NCI-H526 treated with DMSO at 0.1 percent for 48 hours (cell line): Measurements from ENCODE around the gene TTBK2.

Experiments used
- DNase-seq: peaks from one replicate; lab custom pipeline; 2025; lab: John Stamatoyannopoulos, UW

TTBK2 gene

DNA sequence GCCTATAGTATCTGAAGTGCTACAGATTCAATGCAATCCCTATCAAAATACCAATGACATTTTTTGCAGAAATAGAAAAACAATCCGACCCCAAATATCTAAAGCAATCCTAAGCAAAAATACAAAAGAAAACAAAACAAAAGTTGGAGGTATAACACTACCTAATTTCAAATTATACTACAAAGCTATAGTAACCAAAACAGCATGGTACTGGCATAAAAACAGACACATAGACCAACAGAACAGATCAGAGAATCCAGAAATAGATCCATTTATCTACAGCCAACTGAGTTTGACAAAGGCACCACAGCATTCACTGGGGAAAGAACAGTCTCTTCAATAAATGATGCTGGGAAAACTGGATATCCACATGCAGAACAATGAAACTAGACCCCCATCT, 159.8 kb downstream of the TTBK2 start:
- DNase-seq: no peak

DNA sequence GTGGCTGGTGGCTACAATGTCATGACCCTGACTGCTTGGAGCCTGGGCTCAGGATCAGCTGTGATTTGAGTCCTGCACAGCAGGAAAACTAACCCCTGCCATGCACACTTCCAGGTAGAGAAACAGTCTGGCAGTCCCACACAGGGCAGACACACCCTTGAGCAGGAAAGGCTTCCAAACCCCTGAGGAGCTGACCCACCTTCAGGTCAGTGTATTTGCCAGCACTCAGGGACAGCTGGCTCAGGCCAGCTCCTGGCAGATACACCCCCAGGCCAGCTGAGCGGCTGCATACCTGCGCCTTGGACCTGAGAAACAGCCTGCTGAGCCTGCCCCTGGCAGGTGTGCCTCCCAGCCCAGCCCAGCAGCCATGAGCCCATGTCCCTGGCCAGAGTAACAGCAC, 161.5 kb downstream of the TTBK2 start:
- no peak for DNase-seq

GRCh38 chr15:42750306-42750705, 170.3 kb downstream of the TTBK2 start:
- DNase-seq: no peak

DNA sequence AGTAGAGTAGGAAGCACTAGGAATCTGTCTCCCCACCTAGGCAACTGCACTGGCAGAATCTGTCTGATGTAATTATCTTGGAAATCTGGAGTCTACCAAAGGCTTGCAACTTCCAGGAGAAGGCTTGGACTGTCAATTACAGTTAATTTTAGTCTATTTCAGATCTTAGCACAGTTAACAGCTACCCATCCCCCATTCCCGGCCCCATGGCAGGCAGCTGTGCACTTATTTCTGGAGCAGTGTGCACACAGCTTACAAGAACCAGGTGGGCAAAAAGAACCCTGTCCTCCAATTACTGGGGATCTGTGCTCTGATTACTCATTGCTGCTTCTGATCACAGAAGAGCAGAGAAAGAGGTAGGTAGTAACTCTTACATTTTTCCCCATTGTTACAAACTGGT, 171.3 kb downstream of the TTBK2 start:
- no peak for DNase-seq

- DNase-seq: no peak
Observed at GRCh38 chr15:42744195-42744594, 176.4 kb downstream of the TTBK2 start.

DNA sequence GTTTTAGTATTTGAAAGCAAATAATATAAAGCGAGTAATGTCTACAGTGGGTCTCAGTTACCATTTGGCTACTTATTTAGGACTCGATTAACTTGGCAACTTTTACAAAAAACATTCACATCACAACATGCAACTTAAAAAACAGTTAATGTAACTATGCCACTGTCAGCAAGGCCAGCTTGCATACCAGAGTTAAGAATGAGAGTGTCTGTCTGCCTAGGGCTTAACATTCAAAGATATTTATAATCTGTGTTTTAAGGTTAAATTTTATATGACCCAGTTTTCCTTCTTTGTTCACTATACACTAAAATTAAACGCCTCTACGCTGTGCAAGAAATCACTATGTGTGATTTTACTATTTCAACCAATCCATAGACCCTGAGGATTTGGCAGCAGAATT, 178.4 kb downstream of the TTBK2 start:
- no peak for DNase-seq

- no peak for DNase-seq
Observed at GRCh38 chr15:42741710-42742109, 178.9 kb downstream of the TTBK2 start.

DNA sequence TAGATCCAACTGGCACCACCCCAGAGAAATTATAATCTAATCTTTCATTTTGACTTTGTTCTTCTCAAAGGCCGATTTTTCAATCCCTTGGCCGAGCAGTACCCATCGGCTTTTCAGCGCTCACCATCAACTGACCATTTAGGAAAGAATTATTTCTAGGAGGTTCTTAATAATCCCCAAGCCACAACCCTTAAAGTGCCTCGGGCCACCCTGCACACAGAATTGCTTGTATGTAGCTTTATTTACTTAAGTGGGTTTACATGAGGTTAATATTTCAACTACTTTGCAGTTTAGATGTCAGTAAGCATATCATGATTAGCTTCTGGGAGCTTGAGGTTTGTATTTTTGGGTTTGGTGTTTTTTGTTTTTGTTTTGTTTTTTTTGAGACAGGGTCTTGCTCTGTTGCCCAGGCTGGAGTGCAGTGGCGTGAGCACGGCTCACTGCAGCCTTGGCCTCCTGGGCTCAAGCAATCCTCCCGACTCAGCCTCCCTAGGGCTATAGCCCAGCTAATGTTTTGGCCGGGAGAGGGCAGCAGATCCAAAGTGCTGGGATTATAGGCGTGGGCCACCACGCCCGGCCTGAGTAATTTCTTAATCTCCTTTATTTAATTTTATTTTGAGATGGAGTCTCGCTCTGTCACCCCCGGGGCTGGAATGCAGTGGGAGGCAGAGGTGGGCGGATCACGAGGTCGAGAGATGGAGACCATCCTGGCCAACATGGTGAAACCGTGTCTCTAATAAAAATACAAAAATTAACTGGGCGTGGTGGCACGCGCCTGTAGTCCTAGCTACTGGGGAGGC, 182.8 kb downstream of the TTBK2 start:
- no peak for DNase-seq

- DNase-seq: peak; percentile 46
Observed at GRCh38 chr15:42736793-42737528, 183.6 kb downstream of the TTBK2 start, which contains the start of gene CDAN1. CDAN1 (minus strand) TSS chr15:42737128; CDS start chr15:42737102, 26 bp downstream.

GRCh38 chr15:42736178-42736792, 184.3 kb downstream of the TTBK2 start:
- DNase-seq: no peak

GRCh38 chr15:42735382-42736165, 185.0 kb downstream of the TTBK2 start:
- no peak for DNase-seq

- no peak for DNase-seq
Observed at GRCh38 chr15:42734076-42734672, 186.4 kb downstream of the TTBK2 start.

GRCh38 chr15:42733027-42733426, 187.6 kb downstream of the TTBK2 start:
- DNase-seq: no peak

DNA sequence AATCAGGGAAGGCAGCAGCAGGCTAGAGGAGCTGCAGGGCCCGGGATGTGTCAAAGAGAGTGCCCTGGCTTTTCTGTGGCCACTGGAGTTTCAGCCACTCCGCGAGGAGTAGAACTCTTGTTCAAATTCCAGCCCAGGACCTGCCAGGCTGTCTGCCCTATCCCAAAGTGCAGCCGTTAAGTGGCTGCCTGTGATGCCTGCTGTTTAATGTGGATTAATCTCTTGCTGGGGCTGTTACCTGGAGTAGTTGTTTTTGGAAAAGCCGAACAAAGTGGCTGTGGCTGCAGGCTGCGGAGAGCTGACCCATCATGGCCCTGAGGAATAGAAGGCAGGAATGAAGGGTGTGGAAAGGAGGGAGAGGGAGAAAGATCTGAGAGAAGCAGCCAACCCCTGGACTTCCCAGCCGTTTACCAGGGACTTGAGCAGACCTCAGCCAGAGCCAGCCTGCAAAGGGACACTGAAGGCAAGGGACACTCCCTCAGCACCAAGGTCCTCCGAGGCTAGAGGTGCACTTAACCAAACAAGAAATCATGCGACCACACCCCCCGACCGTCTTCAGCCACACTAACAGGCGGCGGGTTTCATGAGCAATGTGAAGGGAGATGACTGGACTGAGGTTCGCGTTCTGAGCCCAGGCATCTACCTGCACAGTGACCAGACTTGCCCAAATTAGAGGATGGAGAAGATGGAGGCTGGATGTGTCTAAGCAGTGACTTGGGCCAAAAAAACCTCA, 188.3 kb downstream of the TTBK2 start:
- DNase-seq: no peak

DNA sequence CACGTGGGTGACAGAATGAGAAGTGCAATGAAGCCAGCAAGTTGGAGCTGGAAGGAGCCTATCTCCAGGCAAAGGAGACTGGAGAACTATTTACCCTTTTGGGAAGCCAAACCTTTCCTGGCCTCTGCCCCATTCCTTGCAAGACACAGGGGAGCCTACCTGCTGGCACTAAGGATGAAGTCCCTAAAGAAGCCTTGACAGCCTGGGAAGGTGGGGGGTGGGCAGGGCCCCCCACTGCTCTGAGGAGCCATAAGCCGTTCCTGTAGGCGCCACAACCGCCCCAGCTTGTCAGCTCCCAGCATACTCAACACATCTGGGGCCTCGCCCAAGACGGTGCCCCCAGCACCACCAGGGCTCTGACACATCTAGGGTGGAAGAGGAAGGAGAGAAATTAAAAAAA, 189.1 kb downstream of the TTBK2 start:
- DNase-seq: no peak

- no peak for DNase-seq
Observed at GRCh38 chr15:42730536-42730935, 190.0 kb downstream of the TTBK2 start.

- DNase-seq: no peak
Observed at GRCh38 chr15:42730135-42730534, 190.4 kb downstream of the TTBK2 start.

- no peak for DNase-seq
Observed at GRCh38 chr15:42729409-42729808, 191.2 kb downstream of the TTBK2 start.

- DNase-seq: no peak
Observed at GRCh38 chr15:42728972-42729371, 191.6 kb downstream of the TTBK2 start.

DNA sequence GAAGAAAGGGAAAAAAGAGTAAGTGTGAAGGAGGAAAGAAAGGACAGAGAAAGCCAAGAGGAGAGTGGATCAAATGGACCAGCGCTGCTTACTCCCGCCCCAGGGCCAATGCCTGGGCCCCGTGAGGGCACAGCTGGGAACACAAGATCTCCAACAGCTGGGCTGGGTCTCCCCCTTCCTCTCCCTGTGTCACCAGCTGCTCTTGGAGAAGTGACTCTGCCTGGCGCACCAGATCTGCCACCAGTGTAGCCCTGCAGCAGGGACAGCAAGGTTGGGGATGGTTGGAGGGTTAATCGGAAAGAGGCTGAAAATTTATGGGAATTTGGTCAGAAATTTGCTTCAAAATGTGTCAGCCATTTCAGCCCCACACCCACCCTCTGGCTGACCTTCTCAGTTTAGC, 192.0 kb downstream of the TTBK2 start:
- no peak for DNase-seq

GRCh38 chr15:42727750-42728381, 192.7 kb downstream of the TTBK2 start:
- no peak for DNase-seq
